Osteoblast (primary cell): ENCODE results near the gene DUSP14. TPM values are rescaled to one million over a fixed set of nuclear protein-coding genes. Genes with fewer than 3 reads are reported as not detected.

Experiments
- DNase-seq: peaks from one replicate; pipeline ENCODE4 v3.0.0; 2011; ENCODE audit warnings: low spot score, mixed read lengths; ENCODE audit not compliant: insufficient read length; ENCODE audit errors: missing footprints
- H2AFZ ChIP-seq: 2 replicates; pipeline ENCODE4 v1.6.0; 2011; ENCODE audit warnings: mild to moderate bottlenecking, low read length
- H3K27ac ChIP-seq: 2 replicates; pipeline ENCODE4 v1.5.1; 2011; ENCODE audit warnings: mild to moderate bottlenecking, low read depth, low read length, moderate library complexity
- H3K27me3 ChIP-seq: 2 replicates; pipeline ENCODE4 v1.6.0; 2012; ENCODE audit warnings: mild to moderate bottlenecking, control low read depth, inconsistent platforms, low read length, moderate library complexity; ENCODE audit not compliant: insufficient read depth
- H3K36me3 ChIP-seq: 2 replicates; pipeline ENCODE4 v1.5.1; 2011; ENCODE audit warnings: mild to moderate bottlenecking, low read length, control low read depth, moderate library complexity; ENCODE audit not compliant: insufficient read depth
- H3K4me1 ChIP-seq: 2 replicates; pipeline ENCODE4 v1.5.1; 2011; ENCODE audit warnings: mild to moderate bottlenecking, low read length, control low read depth, moderate library complexity; ENCODE audit not compliant: insufficient read depth
- H3K4me2 ChIP-seq: 2 replicates; pipeline ENCODE4 v1.6.0; 2011; ENCODE audit warnings: mild to moderate bottlenecking, low read length; ENCODE audit not compliant: insufficient read depth
- H3K4me3 ChIP-seq: fragments of 200-600 bp; sonication (generic); 3 replicates; pipeline ENCODE4 v1.5.1; 2012; ENCODE audit warnings: mild to moderate bottlenecking, low read length, inconsistent platforms; ENCODE audit not compliant: insufficient read depth
- H3K79me2 ChIP-seq: 2 replicates; pipeline ENCODE4 v1.6.0; 2012; ENCODE audit warnings: mild to moderate bottlenecking, low read length, control low read depth, inconsistent platforms; ENCODE audit not compliant: insufficient read depth
- H3K9me3 ChIP-seq: 2 replicates; pipeline ENCODE4 v1.5.1; 2011; ENCODE audit warnings: low read depth, low read length, control low read depth
- H4K20me1 ChIP-seq: 2 replicates; pipeline ENCODE4 v1.6.0; 2012; ENCODE audit warnings: mild to moderate bottlenecking, low read length, control low read depth; ENCODE audit not compliant: insufficient read depth
- total RNA-seq: library from RNA; depleted of rRNA; stranded (reverse); fragments of >200 nt; gene quantifications from 2 replicates; pipeline ENCODE4 v1.2.3, GENCODE V29; 2012
- TF ChIP-seq, protein P1 (sequence below): IDR thresholded peaks from 2 replicates; pipeline ENCODE4 v1.5.1; 2011; ENCODE audit warnings: mild to moderate bottlenecking, low read depth, low read length, moderate library complexity; ENCODE audit errors: extremely low read depth

DUSP14 gene
- total RNA-seq, 1 donor: 97.7 TPM

DNA sequence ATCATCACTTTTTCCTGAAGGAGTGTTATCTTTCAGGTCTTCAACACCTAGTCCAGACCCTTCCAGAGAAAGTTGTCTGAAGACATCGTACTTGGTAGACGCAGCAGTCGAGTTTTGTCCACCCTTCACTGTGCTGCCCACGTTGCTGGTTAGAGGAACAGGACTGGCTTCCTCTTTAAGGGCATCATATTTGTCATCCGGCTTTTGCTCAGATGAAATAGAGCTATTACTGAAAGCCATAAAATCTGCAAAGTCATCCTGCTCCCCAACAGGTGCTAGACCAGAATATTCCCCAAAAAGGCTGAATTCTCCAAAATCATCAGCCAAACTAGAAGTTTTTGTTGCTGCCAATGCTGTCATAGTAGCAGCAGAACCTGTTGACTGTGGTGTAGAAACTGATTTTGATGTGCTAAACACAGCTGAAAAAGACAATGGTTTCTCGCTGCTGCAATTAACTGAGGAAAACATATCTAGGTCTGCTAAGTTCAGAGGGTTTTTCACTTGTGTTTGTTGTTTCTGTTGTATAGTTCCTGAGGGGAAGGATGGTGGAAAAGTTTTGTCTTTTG lies 63.8 kb downstream of the DUSP14 start:
- no peak overlapping the region for H2AFZ ChIP-seq
- no peaks in the 10 kb centered on the region for H3K27me3 ChIP-seq
- no peak overlapping the region for H3K27ac ChIP-seq
- no peak for DNase-seq
- no peaks in the 10 kb centered on the region for H3K9me3 ChIP-seq
- H3K4me2 ChIP-seq: no peak overlapping the region
- no peak overlapping the region for H3K4me3 ChIP-seq
- TF ChIP-seq, protein P1, sequence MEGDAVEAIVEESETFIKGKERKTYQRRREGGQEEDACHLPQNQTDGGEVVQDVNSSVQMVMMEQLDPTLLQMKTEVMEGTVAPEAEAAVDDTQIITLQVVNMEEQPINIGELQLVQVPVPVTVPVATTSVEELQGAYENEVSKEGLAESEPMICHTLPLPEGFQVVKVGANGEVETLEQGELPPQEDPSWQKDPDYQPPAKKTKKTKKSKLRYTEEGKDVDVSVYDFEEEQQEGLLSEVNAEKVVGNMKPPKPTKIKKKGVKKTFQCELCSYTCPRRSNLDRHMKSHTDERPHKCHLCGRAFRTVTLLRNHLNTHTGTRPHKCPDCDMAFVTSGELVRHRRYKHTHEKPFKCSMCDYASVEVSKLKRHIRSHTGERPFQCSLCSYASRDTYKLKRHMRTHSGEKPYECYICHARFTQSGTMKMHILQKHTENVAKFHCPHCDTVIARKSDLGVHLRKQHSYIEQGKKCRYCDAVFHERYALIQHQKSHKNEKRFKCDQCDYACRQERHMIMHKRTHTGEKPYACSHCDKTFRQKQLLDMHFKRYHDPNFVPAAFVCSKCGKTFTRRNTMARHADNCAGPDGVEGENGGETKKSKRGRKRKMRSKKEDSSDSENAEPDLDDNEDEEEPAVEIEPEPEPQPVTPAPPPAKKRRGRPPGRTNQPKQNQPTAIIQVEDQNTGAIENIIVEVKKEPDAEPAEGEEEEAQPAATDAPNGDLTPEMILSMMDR: no peak
- H4K20me1 ChIP-seq: no peaks in the 10 kb centered on the region
- H3K4me1 ChIP-seq: no peaks in the 10 kb centered on the region
- H3K36me3 ChIP-seq: peaks cover 22% of the 10 kb centered on the region
- H3K79me2 ChIP-seq: peaks cover 28% of the 10 kb centered on the region

DNA sequence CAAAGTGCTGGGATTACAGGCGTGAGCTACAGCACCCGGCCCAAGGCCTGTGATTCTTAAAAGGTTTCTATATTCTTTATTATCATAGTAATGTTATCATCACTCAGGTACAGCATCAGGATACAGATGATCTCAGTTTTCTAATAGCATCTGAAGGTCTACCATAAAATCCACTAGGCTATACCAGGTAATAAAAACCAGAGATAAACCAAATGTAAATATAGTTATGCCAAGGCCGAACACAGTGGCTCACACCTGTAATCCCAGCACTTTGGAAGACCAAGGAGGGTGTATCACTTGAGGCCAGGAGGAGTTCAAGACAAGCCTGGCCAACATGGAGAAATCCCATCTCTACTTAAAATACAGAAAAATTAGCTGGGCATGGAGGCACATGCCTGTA lies 65.7 kb downstream of the DUSP14 start:
- no peak for DNase-seq
- Histone ChIP-seq H3K27ac (no peak overlapping the region), H3K36me3 (peaks cover 26% of the 10 kb centered on the region), H4K20me1 (no peaks in the 10 kb centered on the region), H2AFZ (no peak overlapping the region), H3K27me3 (no peaks in the 10 kb centered on the region), H3K4me2 (no peak overlapping the region), H3K4me1 (no peaks in the 10 kb centered on the region), H3K9me3 (no peaks in the 10 kb centered on the region), H3K79me2 (peaks cover 17% of the 10 kb centered on the region), H3K4me3 (no peak overlapping the region)
- TF ChIP-seq, protein P1: no peak

- H3K36me3 ChIP-seq: peaks cover 36% of the 10 kb centered on the region
- TF ChIP-seq, protein P1: no peak
- no peak overlapping the region for H3K4me3 ChIP-seq
These were observed 67.8 kb downstream of the DUSP14 start for GRCh38 chr17:37557482-37557881.

DNA sequence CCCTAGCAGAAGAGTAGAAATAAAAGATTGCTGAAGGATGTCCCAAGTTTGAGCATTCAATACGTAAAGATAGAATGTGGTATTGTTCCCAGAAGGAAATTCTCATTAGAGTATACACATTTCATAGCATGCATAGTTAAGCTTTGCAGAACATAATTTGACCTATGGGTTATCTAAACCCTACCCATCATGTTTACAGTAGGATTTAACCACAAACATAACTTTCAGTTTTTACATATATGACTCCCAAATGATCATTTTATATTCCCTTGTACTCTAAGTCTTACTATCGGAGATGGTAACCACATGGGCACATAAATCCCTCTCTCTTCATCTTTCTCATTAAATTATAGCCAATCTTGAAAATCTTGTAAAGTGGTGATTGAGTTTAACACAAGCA lies 68.6 kb downstream of the DUSP14 start:
- DNase-seq: no peak
- no peak overlapping the region for H2AFZ ChIP-seq
- H3K36me3 ChIP-seq: peaks cover 30% of the 10 kb centered on the region
- no peaks in the 10 kb centered on the region for H3K79me2 ChIP-seq
- H3K27ac ChIP-seq: no peak overlapping the region
- H3K9me3 ChIP-seq: no peaks in the 10 kb centered on the region
- TF ChIP-seq, protein P1: no peak
- H3K4me2 ChIP-seq: no peak overlapping the region
- H3K4me1 ChIP-seq: no peaks in the 10 kb centered on the region
- H3K27me3 ChIP-seq: no peaks in the 10 kb centered on the region
- H4K20me1 ChIP-seq: no peaks in the 10 kb centered on the region
- H3K4me3 ChIP-seq: no peak overlapping the region

More at GRCh38 chr17:37557482-37557881, 67.8 kb downstream of the DUSP14 start:
- H3K27ac ChIP-seq: no peak overlapping the region
- H4K20me1 ChIP-seq: no peaks in the 10 kb centered on the region
- peaks cover 5% of the 10 kb centered on the region for H3K79me2 ChIP-seq
- no peaks in the 10 kb centered on the region for H3K27me3 ChIP-seq
- H3K4me2 ChIP-seq: no peak overlapping the region
- H3K9me3 ChIP-seq: no peaks in the 10 kb centered on the region
- H2AFZ ChIP-seq: no peak overlapping the region
- DNase-seq: no peak
- H3K4me1 ChIP-seq: no peaks in the 10 kb centered on the region
